Measurements from ENCODE around the gene RSPH4A. TPM values are rescaled to one million over a fixed set of nuclear protein-coding genes. Genes with fewer than 3 reads are reported as not detected.
A peak's percentile ranks its signal among the peaks of the same experiment; 100 is the strongest.

Gene RSPH4A
- total and polyA plus RNA-seq, 9 of the 15 experiments (the other 6 are each of a cell fraction or from before 2014, with no cell fraction given), result 0.04 to 0.30 (median 0.11) TPM

GRCh38 chr6:116680880-116681672 lies 64.8 kb downstream of the RSPH4A start, which contains the start of gene KPNA5 (continued):
- no peak for TF ChIP-seq CTCF (IDR thresholded peaks at IDR 0.05 in 2 of 3, conservative IDR thresholded peaks at IDR 0.05 in 1 of 3; ENCODE audit: insufficient read depth in 2 of 3, low read depth in 1 of 3, low read length in 3 of 3)
- TF ChIP-seq ZNF655 (CRISPR knock-in tag; IDR thresholded peaks at IDR 0.05), result no peak
- no peak for TF ChIP-seq NFATC3 (IDR thresholded peaks at IDR 0.05)
- TF ChIP-seq SOX6 (IDR thresholded peaks at IDR 0.05), result peak; percentile 28; the same call in 1 of the 2 replicates
- peak; percentile 46; the same call in 1 of the 2 replicates for TF ChIP-seq BRD4 (IDR thresholded peaks at IDR 0.05)
- TF ChIP-seq ZFP30 (CRISPR knock-in tag; IDR thresholded peaks at IDR 0.05; ENCODE audit: borderline replicate concordance), result no peak
- TF ChIP-seq LCOR (CRISPR knock-in tag; IDR thresholded peaks at IDR 0.05), result peak; percentile 92
- no peak for TF ChIP-seq NFXL1 (CRISPR knock-in tag; IDR thresholded peaks at IDR 0.05)
- TF ChIP-seq COPS2 (conservative IDR thresholded peaks at IDR 0.05), result no peak
- TF ChIP-seq CREM (IDR thresholded peaks at IDR 0.05; ENCODE audit: low read depth), result peak; percentile 90
- TF ChIP-seq DACH1 (IDR thresholded peaks at IDR 0.05; ENCODE audit: partially characterized antibody), result no peak
- no peak for TF ChIP-seq XRCC3 (IDR thresholded peaks at IDR 0.05)
- TF ChIP-seq PURB (CRISPR knock-in tag; IDR thresholded peaks at IDR 0.05; ENCODE audit: low read depth), result no peak
- no peak for TF ChIP-seq FOXK1 (CRISPR knock-in tag; IDR thresholded peaks at IDR 0.05; ENCODE audit: borderline replicate concordance)
- no peak for TF ChIP-seq GTF2A2 (tag; IDR thresholded peaks at IDR 0.05)
- TF ChIP-seq YBX1 (IDR thresholded peaks at IDR 0.05), result no peak
- TF ChIP-seq ZNF12 (CRISPR knock-in tag; IDR thresholded peaks at IDR 0.05), result no peak
- TF ChIP-seq ZNF121 (CRISPR knock-in tag; conservative IDR thresholded peaks at IDR 0.05), result peak; percentile 29; the same call in 1 of the 2 replicates
- no peak for TF ChIP-seq ZC3H4 (CRISPR knock-in tag; IDR thresholded peaks at IDR 0.05; ENCODE audit: borderline replicate concordance)
- no peak for TF ChIP-seq IFI16 (CRISPR knock-in tag; IDR thresholded peaks at IDR 0.05)
- TF ChIP-seq GATAD2A (IDR thresholded peaks at IDR 0.05), result 0 out of 2 replicates have a peak, but pooled peaks have one; percentile 86
- no peak for TF ChIP-seq NR2F6 (CRISPR knock-in tag; IDR thresholded peaks at IDR 0.05)
- no peak for TF ChIP-seq MBD1 (CRISPR knock-in tag; IDR thresholded peaks at IDR 0.05)
- TF ChIP-seq ZNF57 (CRISPR knock-in tag; IDR thresholded peaks at IDR 0.05), result no peak
- no peak for TF ChIP-seq GTF2B (IDR thresholded peaks at IDR 0.05; ENCODE audit: extremely low read depth, insufficient read length)

Data from K562 (cell line).